GM15510 (cell line): ENCODE measurements around the gene S100Z.

Experiments
- POLR2A ChIP-seq: IDR thresholded peaks from 3 replicates; pipeline ENCODE4 v1.6.1; 2011; ENCODE audit warnings: borderline replicate concordance; ENCODE audit not compliant: insufficient read length; ENCODE audit errors: extremely low read depth

Gene S100Z

DNA sequence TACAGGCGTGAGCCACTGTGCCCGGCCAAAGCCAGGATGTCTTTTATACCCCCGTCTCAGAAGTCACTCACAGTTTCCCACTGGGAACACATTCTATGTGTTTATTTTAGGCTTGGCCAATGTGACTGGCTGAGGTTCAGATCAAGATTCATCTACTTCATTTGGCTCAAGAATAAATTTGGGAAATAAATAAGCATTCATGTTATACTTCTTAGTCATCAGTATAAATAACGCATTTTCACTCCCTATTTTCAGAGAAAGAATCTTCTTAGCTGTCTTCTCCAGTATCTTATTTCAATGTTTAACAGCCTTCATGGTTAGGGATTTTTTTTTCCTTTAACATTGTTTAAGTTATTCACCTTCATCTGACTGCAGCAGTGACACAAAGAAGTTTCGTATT lies 11.8 kb downstream of the S100Z start:
- TF ChIP-seq POLR2A: no peak

DNA sequence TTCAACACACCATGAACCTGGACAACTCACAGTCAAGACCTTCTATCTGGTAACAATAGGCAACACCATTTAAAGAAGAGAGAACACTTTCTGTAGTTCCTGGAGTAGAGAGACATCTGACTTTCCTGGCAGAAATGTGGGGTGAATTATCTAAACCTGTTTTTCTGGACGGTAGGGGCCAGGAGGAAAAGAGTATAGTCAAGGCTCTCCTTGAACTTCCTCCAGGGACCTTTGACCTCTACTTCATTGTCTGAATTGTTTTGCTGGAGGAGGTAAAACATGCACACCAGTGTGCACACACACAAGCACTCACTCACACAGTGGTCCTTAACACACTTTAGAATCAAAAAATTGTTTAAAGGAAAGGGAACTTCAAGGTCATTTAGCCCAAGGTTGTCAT lies 13.2 kb downstream of the S100Z start:
- TF ChIP-seq POLR2A: no peak

DNA sequence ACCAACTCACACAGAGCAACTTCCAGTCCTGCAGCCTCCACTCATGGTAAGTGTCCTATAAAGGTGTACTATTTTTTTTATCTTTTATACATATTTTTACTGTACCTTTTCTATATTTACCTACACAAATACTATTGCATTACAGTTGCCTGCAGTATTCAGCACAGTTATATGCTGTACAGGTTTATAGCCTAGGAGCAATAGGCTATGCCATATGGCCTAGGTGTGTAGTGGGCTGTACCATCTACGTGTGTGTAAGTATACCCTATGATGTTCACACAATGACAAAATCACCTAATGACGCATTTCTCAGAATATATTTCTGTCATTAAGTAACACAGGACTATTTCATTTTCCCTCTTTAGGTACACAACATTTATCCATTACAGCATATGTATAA lies 16.7 kb downstream of the S100Z start:
- no peak for TF ChIP-seq POLR2A

DNA sequence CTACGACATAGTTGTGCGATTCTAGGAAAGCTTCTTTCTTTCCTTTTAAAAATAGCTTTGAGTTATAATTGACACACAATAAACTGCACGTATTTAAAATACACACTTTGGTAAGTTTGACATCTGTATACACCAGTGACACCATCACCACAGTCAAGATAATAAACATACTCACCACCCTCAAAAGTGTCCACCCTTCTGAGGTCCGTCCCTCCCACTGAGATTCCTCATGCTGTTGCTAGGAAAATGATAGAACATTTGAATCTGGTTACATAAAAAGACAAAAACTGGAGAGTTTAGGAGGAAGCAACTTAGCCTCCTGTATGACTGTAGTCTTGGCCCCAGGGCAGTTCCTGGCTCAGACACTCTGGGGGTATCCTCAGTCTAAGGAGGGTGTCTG lies 17.2 kb downstream of the S100Z start:
- no peak for TF ChIP-seq POLR2A

DNA sequence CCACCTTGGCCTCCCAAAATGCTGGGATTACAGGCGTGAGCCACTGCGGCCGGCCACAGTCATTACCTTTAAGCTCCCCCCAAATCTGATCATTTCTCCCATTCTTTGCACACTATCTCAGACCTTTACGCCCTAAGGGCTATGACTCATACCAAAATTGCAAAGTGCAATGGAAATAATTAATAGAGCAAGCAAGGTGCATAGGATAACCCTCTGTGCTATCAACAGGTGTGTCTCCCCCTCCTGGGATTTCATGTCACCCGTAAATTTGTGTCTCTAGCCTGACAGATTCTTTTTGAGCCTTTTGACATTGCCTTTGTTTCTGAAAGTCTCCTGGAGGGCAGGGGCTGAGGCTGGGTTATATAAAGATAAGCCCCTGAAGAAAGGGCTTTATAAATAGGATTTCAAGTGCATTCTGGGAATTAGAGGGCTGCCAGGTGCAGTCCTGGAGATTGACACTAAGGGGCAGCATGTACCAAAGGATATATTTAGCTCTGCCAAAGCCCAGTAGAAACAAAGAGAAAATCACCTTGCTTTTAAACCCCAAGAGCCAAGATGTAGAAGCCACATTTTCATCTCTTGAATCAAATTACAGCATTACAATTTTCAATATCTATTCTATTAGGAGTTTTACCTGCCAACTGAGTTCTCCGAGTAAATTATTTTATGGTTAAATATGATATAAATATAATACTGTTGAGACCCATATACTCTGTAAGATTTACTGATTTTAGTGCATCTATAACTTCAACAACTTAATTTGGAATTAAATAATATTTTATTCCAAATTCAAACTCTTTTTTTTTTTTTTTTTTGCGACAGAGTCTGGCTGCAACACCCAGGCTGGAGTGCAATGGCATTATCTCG lies 18.2 kb downstream of the S100Z start:
- TF ChIP-seq POLR2A: no peak

DNA sequence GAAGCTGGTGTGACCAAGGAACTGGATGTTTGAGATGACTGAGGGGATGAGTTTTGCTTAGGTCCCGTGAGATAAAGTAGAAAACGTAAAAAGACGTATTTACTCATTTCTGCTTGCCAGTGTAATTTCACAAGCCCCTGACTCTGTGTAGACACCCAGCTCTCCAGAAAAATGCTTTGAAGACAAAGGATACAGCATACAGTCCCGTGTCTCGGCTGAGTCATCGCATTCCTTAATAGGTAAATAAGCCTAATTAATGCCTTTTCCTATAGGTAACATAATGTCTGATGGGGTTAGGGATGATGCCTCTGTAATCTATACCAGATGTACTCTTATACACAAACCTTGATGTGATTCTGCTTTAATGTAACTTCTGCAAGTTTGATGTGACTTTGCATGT lies 20.2 kb downstream of the S100Z start:
- no peak for TF ChIP-seq POLR2A

DNA sequence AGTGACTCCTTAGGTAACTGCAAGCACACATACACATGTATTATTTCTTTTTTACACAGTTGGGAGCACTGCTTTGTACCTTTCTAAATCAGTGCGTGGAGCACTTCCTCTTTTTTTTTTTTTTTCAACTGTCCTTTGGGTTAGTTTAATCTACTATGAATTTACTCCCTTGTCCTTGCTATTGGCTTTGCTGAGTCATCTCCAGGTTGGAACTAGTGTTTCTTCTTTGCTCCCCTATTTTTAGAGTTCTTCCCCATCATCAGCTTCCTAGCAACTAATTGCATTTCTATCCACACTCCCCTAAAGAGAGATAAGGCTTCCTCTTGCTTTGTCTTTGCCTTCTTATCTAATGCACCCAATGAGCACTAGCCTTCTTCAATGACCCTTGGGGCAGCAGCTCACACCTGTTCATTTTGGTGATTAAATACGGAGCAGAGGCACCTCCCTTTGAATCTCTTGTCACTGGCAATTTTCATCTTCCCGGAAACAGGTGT lies 24.3 kb downstream of the S100Z start:
- TF ChIP-seq POLR2A: no peak

DNA sequence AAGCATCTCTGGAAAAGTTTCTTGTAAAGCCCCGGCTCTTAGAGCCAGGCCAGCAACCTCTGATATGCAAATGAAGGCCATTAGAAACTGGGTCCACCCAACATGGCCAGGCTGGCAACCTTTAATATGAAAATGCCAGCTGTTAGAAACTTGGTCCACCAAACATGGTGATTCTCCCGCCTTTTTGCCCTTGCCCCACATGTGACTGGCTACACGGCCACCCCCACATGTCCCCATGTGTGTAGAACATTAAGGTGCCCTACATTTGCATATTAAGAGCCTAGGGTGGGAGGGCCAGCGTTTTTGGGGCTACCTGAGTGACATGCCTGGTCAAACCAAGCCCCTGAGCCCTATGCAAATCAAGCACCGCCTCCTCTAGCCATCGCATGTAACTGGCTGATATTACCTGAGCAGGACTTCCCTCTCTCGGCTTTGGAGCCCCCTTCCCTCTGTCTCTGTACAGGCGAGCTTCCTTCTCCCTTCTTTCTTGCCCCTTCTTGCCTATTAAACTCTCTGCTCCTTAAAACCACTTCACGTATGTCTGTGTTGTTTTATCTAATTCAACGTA lies 39.0 kb downstream of the S100Z start:
- TF ChIP-seq POLR2A: no peak

DNA sequence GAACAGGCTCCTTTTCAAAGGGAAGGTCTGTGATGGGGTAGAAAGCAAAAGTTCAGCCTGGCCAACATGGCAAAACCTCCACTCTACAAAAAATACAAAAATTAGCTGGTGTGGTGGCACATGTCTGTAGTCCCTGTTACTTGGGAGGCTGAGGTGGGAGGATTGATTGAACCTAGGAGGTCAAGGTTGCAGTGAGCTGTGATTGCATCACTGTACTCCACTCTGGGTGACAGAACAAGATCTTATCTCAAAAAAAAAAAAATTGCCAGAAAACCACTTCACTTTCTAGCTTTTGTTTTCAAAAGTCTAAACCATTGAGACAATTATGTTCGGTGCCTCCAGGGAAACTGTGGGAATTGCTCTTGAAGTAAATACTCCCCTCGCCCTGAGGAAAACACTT lies 43.5 kb downstream of the S100Z start:
- TF ChIP-seq POLR2A: no peak

DNA sequence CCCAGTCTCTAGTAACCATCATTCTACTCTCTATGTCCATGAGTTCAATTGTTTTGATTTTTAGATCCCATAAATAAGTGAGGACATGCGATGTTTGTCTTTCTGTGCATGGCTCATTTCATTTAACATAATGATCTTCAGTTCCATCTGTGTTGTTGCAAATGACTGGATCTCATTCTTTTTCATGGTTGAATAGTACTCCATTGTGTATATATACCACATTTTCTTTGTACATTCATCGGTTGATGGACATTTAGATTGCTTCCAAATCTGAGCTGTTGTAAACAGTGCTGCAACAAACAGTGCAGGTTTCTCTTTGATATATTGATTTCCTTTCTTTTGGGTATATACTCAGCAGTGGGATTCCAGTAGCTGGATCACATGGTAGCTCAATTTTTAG lies 46.4 kb downstream of the S100Z start:
- TF ChIP-seq POLR2A: no peak

DNA sequence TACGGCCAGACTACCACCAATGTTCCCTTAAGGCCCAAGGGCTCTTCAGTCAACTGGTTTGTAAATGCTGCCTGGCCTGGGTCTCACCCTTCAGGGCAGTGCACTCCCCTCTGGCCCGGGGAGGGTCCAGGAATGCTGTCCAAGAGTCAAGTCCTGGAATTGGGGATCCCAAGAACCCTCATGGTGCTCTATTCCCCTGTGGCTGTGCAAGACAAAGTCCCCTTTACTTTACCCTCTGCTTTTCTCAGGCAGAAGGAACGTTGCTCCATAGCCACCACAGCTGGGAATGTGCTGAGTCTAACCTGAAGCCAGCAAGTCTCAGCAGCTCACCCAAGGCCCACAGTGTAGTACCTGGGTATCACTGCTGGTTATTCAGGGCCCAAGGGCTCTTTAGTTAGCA lies 51.7 kb downstream of the S100Z start:
- no peak for TF ChIP-seq POLR2A

DNA sequence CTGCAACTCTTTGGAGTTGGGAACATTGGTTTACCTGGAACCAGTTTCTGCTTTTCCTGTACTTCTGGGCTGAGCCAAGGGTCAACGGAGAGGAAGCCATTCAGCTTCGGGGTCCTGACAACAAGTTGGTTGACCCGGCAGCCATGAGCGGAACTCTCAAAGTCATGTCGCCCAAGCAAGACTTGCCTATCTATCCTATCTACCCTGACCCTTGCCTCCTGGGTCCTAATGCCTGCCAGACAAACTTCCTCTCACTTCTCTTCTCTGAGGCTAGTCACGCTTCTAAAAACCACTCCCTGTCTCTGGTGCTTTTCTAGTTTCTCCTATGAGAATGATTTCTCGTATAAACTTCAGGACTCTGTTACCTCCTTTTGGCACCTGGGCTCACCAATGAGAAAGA lies 58.4 kb downstream of the S100Z start:
- no peak for TF ChIP-seq POLR2A

DNA sequence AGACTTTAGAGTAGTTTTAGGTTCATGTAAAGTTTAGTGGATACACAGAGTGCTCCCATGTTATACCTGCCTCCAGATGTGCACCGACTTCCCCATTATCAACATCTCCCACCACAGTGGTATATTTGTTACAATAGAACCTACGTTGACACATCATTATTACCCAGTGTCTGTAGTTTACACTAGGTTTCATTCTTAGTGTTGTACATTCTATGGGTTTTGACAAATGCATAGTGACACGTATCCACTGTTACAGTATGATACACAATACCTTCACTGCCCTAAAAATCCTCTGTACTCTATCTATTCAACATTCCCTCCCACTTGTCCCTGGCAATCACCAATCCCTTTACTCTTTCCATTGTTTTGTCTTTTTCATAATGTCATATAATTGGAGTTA lies 68.7 kb downstream of the S100Z start:
- no peak for TF ChIP-seq POLR2A

DNA sequence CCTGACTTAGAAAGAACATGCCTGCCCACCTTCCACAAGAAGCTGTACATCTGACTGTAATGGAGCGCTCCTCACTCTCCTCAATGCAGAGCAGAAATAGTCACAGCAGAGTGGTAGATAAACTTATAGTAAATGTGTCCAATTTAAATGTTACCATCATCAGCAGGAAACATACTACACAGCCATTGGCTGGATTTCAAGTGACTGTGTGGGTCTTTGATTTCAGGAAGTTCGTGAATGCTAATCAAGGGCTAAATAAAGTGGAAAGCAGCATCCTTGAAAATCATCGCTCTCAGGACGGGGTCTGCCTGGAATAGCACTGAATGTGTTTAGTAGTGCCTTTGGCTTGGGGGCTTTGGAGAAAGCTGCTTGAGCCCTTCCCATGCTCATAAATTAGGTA lies 70.7 kb downstream of the S100Z start:
- no peak for TF ChIP-seq POLR2A

DNA sequence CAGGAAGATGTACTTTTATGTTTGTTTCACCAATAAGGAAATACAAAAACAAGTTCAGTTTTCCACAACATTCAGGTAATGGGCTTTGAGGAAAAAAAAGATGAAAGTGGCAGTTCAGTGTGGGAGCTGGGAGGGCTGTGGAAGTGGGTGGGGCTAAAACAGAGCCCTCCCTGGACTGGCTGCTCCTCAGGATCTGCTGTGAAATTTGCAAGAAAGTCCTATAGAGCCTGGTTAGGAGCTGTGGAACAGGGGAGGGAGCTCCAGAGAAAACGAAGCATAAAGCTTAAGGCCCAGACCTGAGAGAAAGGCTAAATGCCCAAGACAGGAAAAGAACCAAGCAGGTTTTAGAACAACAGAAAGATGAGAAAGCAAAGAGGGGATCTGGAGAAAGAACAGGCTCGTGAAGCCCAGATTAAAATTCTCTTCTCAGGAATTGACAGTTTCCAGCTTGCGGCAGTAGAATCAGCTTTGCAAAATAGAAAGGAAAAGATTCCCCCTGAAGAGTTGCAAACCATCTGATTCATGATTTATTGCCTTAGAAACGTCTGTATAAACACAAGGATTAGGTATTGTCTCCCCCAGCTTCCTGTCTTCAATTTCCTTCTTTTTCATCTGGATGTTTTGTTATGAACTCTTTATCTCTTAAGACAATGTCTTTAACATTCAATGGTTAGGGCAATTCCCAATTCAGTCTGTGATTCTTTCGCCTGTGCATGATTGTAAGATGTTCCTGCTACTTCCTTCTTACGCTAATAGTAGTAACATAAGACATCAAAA lies 76.7 kb downstream of the S100Z start:
- TF ChIP-seq POLR2A: no peak
